Astrocyte (in vitro differentiated cells and primary cell): ENCODE results near the gene TLL1. TPM values are rescaled to one million over a fixed set of nuclear protein-coding genes. Genes with fewer than 3 reads are reported as not detected.

Experiments
- DNase-seq: peaks from one replicate; pipeline ENCODE4 v3.0.0-alpha.2; 2010; ENCODE audit warnings: low read depth
- FAIRE-seq: peaks from 2 replicates; lab custom pipeline; 2011; peaks lifted over from hg19 to GRCh38; lab: Jason Lieb, UNC
- H2AFZ ChIP-seq: 2 replicates; pipeline ENCODE4 v1.6.0; 2012; ENCODE audit warnings: low read depth, low read length, inconsistent platforms
- H3K27ac ChIP-seq: 2 replicates; pipeline ENCODE4 v1.5.1; 2011; ENCODE audit warnings: low read depth, low read length, inconsistent platforms
- H3K27me3 ChIP-seq: 2 replicates; pipeline ENCODE4 v1.6.0; 2011; ENCODE audit warnings: low read length, inconsistent platforms; ENCODE audit not compliant: insufficient read depth
- H3K36me3 ChIP-seq: 2 replicates; pipeline ENCODE4 v1.5.1; 2011; ENCODE audit warnings: low read length, inconsistent platforms; ENCODE audit not compliant: insufficient read depth
- H3K4me1 ChIP-seq: 2 replicates; pipeline ENCODE4 v1.5.1; 2011; ENCODE audit warnings: low read length, inconsistent platforms; ENCODE audit not compliant: insufficient read depth
- H3K4me2 ChIP-seq: 2 replicates; pipeline ENCODE4 v1.6.0; 2012; ENCODE audit warnings: low read length, inconsistent platforms
- H3K4me3 ChIP-seq: 2 replicates; pipeline ENCODE4 v1.5.1; 2011; ENCODE audit warnings: low read depth, mild to moderate bottlenecking, low read length, inconsistent platforms; ENCODE audit not compliant: insufficient read depth
- H3K79me2 ChIP-seq: 2 replicates; pipeline ENCODE4 v1.6.0; 2012; ENCODE audit warnings: mild to moderate bottlenecking, low read length, inconsistent platforms; ENCODE audit not compliant: insufficient read depth
- H3K9ac ChIP-seq: 2 replicates; pipeline ENCODE4 v1.6.0; 2012; ENCODE audit warnings: mild to moderate bottlenecking, low read length, inconsistent platforms
- H3K9me3 ChIP-seq: 2 replicates; pipeline ENCODE4 v1.5.1; 2012; ENCODE audit warnings: low read depth, mild to moderate bottlenecking, low read length, inconsistent platforms; ENCODE audit not compliant: insufficient read depth
- H4K20me1 ChIP-seq: 2 replicates; pipeline ENCODE4 v1.6.0; 2012; ENCODE audit warnings: low read length, inconsistent platforms; ENCODE audit not compliant: insufficient read depth
- H3K27ac Mint-ChIP-seq: one replicate; pipeline ENCODE4 v1.8.0; 2021; ENCODE audit warnings: mild to moderate bottlenecking, mixed read lengths; ENCODE audit not compliant: unreplicated experiment
- H3K27me3 Mint-ChIP-seq: one replicate; pipeline ENCODE4 v1.8.0; 2021; ENCODE audit warnings: low read depth, mixed read lengths; ENCODE audit not compliant: unreplicated experiment
- H3K36me3 Mint-ChIP-seq: one replicate; pipeline ENCODE4 v1.8.0; 2021; ENCODE audit warnings: low read depth, mixed read lengths; ENCODE audit not compliant: unreplicated experiment
- H3K4me1 Mint-ChIP-seq: one replicate; pipeline ENCODE4 v1.8.0; 2021; ENCODE audit warnings: low read depth, mixed read lengths; ENCODE audit not compliant: unreplicated experiment
- H3K4me3 Mint-ChIP-seq: one replicate; pipeline ENCODE4 v1.8.0; 2021; ENCODE audit warnings: mild to moderate bottlenecking, moderate library complexity, mixed read lengths; ENCODE audit not compliant: unreplicated experiment
- H3K9me3 Mint-ChIP-seq: one replicate; pipeline ENCODE4 v1.8.0; 2021; ENCODE audit warnings: mild to moderate bottlenecking, mixed read lengths; ENCODE audit not compliant: unreplicated experiment
- EZH2 ChIP-seq: IDR thresholded peaks from 2 replicates; pipeline ENCODE4 v1.6.1; 2012; ENCODE audit warnings: mild to moderate bottlenecking, low read length, inconsistent platforms; ENCODE audit not compliant: insufficient read depth
- total RNA-seq: library from RNA; stranded (reverse); gene quantifications from 2 replicates; pipeline ENCODE4 v1.2.1, GENCODE V29; 2021
- TF ChIP-seq, protein P1 (sequence below): IDR thresholded peaks from 2 replicates; pipeline ENCODE4 v1.5.1; 2011; ENCODE audit warnings: low read depth, mild to moderate bottlenecking, inconsistent platforms, low read length, moderate library complexity; ENCODE audit not compliant: insufficient read depth

The TLL1 gene
- total RNA-seq, 1 donor from 2014 or later, result 2.7 TPM

DNA sequence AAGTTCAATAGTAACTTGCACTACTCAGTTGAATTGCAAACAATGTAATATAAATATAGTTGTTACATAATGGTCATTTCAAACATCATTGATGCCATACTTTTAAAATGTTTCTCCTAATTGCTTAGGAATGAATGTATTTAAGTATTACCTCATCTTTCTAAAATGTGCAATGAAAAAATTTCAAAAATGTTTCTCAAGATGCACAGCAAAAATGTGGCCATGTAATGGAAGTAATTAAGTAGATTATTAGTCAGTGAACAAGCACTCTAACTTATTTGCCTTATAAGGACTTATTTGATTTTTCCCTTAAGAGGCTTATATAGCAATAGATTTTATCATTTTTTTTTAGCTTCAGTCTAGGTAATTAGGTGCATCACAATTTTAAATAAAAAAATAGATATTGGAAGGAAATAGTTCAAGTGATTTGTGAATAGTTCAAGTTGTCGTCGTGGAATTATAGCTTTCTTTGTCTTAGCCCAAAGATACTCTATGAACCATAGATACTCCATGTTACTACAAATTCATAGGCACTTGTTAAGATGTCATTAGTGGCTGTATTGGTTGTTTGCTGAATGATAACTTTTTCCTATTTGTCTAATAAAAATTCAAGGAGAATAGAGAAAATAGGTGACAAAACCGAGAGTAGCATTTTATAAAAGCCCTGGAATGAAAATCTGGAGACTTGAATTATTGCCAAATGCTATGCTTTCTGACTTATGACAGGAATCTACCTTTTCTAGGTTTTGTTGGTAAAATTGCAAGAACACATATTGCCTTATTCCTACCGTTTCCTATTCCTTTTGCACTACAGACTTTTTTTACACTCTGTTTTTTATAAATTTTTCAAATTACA lies 118.5 kb downstream of the TLL1 start:
- Mint-ChIP-seq H3K4me1 (peaks cover 17% of the 10 kb centered on the region), H3K9me3 (no peaks in the 10 kb centered on the region), H3K36me3 (no peaks in the 10 kb centered on the region), H3K27me3 (no peaks in the 10 kb centered on the region), H3K27ac (peak overlapping the region; percentile 66), H3K4me3 (no peak overlapping the region)
- Histone ChIP-seq H4K20me1 (no peaks in the 10 kb centered on the region), H3K4me3 (no peak overlapping the region), H3K9me3 (no peaks in the 10 kb centered on the region), H3K4me1 (no peaks in the 10 kb centered on the region), H3K9ac (no peak overlapping the region), H3K79me2 (no peaks in the 10 kb centered on the region), H3K27ac (no peak overlapping the region), H2AFZ (no peak overlapping the region), H3K36me3 (no peaks in the 10 kb centered on the region), H3K27me3 (no peaks in the 10 kb centered on the region), H3K4me2 (no peak overlapping the region)
- FAIRE-seq (no peak), DNase-seq (peak; percentile 48)
- TF ChIP-seq EZH2, result no peak
- TF ChIP-seq, protein P1, sequence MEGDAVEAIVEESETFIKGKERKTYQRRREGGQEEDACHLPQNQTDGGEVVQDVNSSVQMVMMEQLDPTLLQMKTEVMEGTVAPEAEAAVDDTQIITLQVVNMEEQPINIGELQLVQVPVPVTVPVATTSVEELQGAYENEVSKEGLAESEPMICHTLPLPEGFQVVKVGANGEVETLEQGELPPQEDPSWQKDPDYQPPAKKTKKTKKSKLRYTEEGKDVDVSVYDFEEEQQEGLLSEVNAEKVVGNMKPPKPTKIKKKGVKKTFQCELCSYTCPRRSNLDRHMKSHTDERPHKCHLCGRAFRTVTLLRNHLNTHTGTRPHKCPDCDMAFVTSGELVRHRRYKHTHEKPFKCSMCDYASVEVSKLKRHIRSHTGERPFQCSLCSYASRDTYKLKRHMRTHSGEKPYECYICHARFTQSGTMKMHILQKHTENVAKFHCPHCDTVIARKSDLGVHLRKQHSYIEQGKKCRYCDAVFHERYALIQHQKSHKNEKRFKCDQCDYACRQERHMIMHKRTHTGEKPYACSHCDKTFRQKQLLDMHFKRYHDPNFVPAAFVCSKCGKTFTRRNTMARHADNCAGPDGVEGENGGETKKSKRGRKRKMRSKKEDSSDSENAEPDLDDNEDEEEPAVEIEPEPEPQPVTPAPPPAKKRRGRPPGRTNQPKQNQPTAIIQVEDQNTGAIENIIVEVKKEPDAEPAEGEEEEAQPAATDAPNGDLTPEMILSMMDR, result no peak

DNA sequence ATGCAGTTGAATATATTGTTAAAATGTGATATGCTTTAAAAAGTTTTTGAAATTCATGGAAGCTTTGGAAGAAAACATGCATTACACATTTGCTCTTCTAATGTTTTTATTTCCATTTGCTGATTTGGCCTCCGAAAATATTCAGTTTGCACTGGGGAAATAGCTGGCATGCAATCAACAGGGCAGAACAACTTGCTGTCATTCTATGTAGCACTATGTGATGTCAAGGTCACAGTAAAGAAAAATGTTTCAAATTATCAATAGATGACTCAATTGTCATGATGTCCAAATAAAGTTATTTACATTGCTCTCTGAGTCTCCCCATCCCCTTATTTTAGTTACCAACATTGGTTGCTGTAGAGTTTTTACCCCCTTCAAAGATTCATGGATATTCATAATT lies 119.2 kb downstream of the TLL1 start:
- Mint-ChIP-seq H3K9me3 (no peaks in the 10 kb centered on the region), H3K27me3 (no peaks in the 10 kb centered on the region), H3K4me3 (no peak overlapping the region), H3K4me1 (peaks cover 17% of the 10 kb centered on the region), H3K36me3 (no peaks in the 10 kb centered on the region), H3K27ac (no peak overlapping the region)
- TF ChIP-seq, protein P1, result no peak
- TF ChIP-seq EZH2, result no peak
- no peak overlapping the region for H3K27ac ChIP-seq
- no peaks in the 10 kb centered on the region for H3K36me3 ChIP-seq
- no peaks in the 10 kb centered on the region for H3K79me2 ChIP-seq
- no peaks in the 10 kb centered on the region for H4K20me1 ChIP-seq
- H3K9me3 ChIP-seq, result no peaks in the 10 kb centered on the region
- H3K27me3 ChIP-seq, result no peaks in the 10 kb centered on the region
- DNase-seq (no peak), FAIRE-seq (no peak)
- H3K9ac ChIP-seq, result no peak overlapping the region
- no peak overlapping the region for H3K4me3 ChIP-seq
- H3K4me2 ChIP-seq, result no peak overlapping the region
- no peak overlapping the region for H2AFZ ChIP-seq
- H3K4me1 ChIP-seq, result no peaks in the 10 kb centered on the region

DNA sequence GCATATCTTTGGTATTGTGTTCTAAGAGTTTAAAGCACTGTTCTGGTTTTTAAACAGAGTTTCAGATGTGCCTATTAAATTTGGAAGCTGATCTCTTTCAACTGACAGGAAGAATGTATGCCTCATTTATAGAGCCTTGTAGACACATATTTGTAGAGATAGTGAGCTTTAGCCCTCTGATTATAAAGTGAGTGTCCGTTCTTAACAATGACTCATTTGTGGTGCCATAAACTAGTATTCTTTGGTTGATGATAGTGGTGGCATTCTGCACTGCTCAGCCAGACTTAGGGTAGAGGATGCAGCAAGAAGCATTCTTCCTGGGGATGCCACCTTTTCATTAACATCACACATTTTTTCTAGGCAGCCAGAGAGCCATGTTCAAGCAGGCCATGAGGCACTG lies 121.7 kb downstream of the TLL1 start:
- TF ChIP-seq, protein P1, result no peak
- no peak for TF ChIP-seq EZH2
- H3K79me2 ChIP-seq, result no peaks in the 10 kb centered on the region
- peak; percentile 22 for DNase-seq
- H3K27me3 ChIP-seq, result no peaks in the 10 kb centered on the region
- no peaks in the 10 kb centered on the region for H4K20me1 ChIP-seq
- no peaks in the 10 kb centered on the region for H3K36me3 ChIP-seq
- H3K27me3 Mint-ChIP-seq, result no peaks in the 10 kb centered on the region
- H3K4me1 ChIP-seq, result no peaks in the 10 kb centered on the region
- H3K4me3 Mint-ChIP-seq, result no peak overlapping the region
- H3K9me3 ChIP-seq, result no peaks in the 10 kb centered on the region
- H2AFZ ChIP-seq, result no peak overlapping the region
- FAIRE-seq, result no peak
- H3K27ac Mint-ChIP-seq, result peak overlapping the region; percentile 3
- H3K9me3 Mint-ChIP-seq, result no peaks in the 10 kb centered on the region
- H3K4me2 ChIP-seq, result no peak overlapping the region
- H3K4me1 Mint-ChIP-seq, result peaks cover 17% of the 10 kb centered on the region
- no peak overlapping the region for H3K27ac ChIP-seq
- no peak overlapping the region for H3K9ac ChIP-seq
- no peak overlapping the region for H3K4me3 ChIP-seq
- H3K36me3 Mint-ChIP-seq, result no peaks in the 10 kb centered on the region
